ENCODE measurements around the gene ASF1A.

DNA sequence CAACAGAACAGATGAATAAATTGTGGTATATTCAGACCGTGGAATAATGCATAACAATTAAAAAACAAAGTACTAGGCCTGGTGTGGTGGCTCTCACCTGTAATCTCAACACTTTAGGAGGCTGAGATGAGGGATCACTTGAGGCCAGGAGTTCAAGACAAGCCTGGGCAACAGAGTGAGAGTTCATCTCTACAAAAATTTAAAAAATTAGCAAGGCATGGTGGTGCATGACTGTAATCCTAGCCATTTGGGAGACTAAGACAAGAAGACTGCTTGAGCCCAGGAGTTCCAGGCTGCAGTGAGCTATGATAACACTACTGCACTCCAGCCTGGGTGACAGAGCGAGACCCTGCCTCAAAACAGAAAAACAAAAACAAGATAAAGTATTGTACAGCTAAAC is 16.1 kb upstream of the ASF1A start:
- TF ChIP-seq, protein P1, sequence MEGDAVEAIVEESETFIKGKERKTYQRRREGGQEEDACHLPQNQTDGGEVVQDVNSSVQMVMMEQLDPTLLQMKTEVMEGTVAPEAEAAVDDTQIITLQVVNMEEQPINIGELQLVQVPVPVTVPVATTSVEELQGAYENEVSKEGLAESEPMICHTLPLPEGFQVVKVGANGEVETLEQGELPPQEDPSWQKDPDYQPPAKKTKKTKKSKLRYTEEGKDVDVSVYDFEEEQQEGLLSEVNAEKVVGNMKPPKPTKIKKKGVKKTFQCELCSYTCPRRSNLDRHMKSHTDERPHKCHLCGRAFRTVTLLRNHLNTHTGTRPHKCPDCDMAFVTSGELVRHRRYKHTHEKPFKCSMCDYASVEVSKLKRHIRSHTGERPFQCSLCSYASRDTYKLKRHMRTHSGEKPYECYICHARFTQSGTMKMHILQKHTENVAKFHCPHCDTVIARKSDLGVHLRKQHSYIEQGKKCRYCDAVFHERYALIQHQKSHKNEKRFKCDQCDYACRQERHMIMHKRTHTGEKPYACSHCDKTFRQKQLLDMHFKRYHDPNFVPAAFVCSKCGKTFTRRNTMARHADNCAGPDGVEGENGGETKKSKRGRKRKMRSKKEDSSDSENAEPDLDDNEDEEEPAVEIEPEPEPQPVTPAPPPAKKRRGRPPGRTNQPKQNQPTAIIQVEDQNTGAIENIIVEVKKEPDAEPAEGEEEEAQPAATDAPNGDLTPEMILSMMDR (IDR thresholded peaks at IDR 0.05), result no peak
- TF ChIP-seq POLR2A (IDR thresholded peaks at IDR 0.05), result no peak
